ENCODE data around the gene DPY30.

DNA sequence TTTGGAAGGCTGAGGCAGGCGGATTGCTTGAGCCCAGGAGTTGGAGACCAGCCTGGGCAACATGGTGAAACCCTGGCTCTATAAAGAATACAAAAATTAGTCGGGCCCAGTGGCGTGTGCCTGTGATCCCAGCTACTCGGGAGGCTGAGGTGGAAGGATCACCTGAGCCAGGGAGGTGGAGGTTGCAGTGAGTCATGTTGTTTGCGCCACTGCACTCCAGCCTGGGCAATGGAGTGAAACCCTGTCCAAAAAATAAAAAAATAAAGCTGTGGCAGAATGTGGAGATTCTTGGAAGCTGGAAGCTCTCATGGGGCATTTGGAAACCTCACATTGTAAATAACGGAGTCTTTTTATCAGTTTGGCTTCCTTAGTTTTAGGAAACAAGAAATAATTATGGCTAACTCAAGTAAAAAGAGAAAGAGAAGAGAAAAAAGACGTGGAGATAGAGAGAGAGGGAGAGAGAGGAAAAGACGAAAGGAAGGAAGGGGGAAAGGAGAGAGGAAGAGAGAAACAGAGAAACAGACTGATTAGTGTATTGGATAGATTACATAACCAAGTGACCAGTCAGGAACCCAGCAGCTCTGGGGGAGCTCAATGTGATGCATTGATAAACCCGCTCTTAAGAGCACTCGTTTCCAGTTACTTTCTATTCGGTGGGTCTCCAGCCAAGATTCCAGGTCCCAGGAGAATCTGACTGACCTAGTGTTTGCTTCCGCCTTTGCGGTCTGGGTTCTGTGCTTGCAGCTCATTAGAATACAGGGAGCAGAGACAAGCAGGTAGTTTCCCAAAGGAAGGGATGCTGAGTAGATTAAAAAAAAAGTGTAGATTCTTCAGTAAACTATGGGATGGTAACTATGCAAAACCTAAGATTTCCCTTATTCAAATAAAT, 22.6 kb upstream of the DPY30 start:
- TF ChIP-seq POLR2AphosphoS5 (IDR thresholded peaks at IDR 0.05; ENCODE audit: low read depth, low read length) (no peak), TAF1 (IDR thresholded peaks at IDR 0.05; ENCODE audit: low read depth, low read length) (no peak)

All from GM12891 (cell line).